ENCODE data around the gene PHC2.
A peak's percentile ranks its signal among the peaks of the same experiment; 100 is the strongest.

GRCh38 chr1:33346927-33347649 lies 83.8 kb downstream of the PHC2 start:
- TF ChIP-seq POLR2A (IDR thresholded peaks at IDR 0.05) (peak; percentile 93), CTCF (IDR thresholded peaks at IDR 0.05) (no peak)
